Activated CD4-positive, CD25-positive, alpha-beta regulatory T cell treated with anti-CD3 and anti-CD28 coated beads, Interleukin-2, amount 50 U/mL, for 72 hours (primary cell): ENCODE measurements around the gene CAPN10.

Experiments used
- DNase-seq: peaks from one replicate; pipeline ENCODE4 v3.0.0; 2021

CAPN10 gene

GRCh38 chr2:240564561-240565332, 21.8 kb upstream of the CAPN10 start:
- peak; percentile 39 for DNase-seq

DNA sequence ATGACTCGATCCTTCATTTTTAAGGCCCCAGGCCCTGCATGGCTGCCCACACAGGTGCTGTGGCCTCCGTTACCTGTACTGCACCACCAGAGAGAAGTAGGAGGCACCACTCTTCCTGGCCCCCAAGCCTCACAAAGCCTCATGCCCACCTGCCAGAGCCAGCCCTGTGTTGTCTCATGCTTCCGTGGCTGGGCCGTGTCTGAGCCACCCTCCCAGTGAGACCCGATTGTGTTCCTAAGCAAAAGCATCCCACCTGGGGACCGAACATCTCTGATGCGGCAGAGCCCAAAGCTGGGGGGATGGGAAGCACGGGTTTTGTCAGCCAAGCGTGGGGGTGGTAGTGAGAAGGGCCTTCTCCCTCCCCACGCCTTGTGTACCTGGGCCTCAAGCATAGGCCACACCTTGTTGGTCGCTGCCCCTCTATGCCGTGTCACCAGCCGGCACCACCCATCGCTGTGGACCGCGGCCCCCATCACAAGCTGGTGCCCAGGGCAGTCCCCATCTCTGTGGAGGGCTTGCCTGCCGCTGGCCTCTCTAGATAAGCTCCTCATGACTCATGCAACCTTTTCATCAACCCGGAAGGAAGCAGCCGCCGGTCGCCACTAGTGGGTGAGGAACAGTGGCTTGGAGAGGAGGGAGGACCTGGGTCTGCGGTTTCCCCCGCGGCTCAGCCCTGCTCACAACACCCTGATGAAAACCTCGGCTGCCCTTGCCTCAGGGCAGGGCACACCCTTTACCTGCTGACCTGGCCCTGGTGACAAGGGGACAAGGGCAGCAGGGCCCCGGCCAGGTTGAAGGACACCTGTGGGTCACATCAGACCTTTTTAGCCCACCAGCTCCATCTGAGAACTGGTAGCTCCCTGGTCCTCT, 21.0 kb upstream of the CAPN10 start:
- peak; percentile 84 for DNase-seq

DNA sequence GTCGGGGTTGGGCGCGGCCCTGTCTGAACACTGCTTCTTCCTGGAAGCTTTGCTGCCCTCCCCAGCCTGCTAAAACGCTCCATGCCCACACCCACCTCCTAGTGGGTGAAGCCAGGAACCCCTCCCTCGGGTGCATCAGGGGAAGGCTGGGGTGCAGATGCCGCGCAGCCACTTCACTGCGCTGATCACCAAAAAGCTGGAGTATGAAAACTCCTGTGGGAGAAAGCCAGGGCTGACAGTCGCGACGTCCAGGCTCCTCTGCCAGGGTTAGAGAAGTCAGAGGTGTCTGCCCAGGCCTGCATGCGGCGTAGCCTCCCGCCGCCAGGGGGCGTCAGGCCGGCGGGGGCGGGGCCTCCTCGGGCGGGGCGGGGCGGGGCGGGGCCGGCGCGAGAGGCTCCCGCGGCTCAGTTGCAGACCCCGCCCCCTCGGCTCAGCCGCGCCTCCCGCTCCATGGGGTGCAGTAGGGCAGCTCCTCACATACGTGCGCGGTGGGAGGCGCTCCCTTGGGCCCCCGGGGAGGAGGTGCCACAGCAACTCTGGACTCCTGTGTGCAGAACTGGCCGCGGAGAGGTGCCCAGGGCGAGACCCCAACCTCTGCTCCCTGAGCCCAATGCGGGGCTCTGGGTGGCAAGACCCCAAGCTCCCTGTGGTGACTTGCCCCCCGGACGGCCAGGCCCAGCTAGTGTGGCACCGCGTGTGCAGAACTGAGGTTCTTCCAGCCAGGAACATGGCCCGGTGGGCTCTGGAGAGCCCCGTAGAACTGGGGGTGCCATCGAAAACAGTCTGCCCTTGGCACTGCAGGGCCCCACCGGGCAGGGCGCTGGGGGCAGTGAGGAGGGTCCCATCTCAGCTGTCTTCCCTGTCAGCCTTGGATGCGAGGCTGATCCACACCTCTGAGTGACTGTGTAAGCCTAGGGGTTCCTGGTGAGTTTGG, 20.1 kb upstream of the CAPN10 start:
- DNase-seq = peak; percentile 93

GRCh38 chr2:240567137-240567871, 19.2 kb upstream of the CAPN10 start:
- peak; percentile 44 for DNase-seq

GRCh38 chr2:240567872-240568677, 18.5 kb upstream of the CAPN10 start, which contains the start of gene RNPEPL1:
TSS of gene RNPEPL1 (plus strand) at chr2:240568484. CDS start at chr2:240568587, 103 bp downstream.
- DNase-seq = peak; percentile 64

DNA sequence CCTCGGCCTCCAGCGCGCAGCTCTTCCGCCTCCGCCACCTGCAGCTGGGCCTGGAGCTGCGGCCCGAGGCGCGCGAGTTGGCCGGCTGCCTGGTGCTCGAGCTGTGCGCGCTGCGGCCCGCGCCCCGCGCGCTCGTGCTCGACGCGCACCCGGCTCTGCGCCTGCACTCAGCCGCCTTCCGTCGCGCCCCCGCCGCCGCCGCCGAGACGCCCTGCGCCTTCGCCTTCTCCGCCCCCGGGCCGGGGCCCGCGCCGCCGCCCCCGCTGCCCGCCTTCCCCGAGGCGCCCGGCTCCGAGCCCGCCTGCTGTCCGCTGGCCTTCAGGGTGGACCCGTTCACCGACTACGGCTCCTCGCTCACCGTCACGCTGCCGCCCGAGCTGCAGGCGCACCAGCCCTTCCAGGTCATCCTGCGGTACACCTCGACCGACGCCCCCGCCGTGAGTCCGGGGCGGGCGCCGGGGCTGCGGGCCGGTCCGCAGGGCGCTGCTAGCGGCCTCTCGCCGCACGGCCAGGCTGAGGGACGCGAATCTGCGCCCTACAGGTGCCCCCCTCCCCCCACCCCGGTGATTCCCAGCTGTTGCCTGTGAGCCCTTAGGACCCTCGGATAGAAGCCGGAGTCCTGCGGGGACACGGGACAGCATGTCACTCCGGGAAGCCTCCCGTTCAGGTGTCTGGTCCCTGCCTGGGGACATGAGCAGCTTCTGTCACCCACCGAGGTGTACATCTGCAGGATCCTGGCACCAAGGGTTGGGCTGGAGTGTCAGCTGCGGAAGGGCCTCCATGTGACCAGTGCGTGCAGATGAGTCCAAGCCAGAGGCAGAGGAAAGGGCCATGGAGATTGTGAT, 17.6 kb upstream of the CAPN10 start:
- DNase-seq = peak; percentile 66

DNA sequence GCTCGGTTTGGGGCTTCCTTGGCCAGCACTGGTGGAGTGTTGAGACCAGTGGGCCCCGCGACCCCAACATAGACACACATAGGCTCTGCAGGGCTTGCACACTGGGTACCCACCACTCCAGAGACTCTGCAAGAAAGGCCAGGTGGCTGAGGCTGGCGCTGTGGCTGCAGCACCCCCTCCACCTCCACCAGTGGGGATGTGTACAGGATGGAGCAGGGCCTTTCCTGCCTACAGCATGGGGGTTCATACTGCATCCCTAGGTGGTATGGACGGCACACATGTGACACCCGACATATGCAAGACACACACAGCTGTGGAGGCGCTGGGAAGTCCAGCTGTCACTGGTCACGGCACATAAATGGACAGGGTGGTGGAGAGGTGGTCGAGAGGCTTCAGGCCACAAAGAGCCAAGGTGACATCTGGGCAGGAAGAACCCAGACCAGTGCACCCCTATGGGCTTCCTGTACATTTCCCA, 17.0 kb upstream of the CAPN10 start:
- no peak for DNase-seq

DNA sequence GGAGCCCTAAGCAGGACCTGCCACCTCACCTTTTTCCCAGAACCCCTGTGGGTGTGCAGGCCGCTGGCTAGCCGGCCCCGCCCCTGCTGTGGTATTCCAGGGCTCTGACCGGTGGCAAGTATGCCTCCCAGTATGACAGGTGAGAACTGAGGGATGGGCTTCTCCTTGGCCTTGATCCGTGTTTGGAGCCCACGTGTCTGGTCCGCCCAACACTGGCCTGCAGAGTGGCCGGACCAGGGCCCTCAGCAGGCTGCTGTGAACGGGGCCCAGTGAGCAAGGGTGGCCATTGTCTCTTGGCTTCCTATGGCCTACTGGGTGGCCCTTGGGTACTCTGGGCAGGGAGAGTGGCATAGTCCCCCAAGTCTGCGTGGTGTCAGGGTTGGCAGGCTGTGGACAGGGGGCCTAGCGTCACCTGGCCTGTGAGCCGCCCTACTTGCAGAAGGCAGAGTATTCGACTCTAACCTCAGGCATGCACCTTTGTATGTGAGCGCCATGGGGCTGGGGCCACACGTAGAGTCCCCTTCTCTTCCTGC, 16.5 kb upstream of the CAPN10 start:
- peak; percentile 30 for DNase-seq

DNA sequence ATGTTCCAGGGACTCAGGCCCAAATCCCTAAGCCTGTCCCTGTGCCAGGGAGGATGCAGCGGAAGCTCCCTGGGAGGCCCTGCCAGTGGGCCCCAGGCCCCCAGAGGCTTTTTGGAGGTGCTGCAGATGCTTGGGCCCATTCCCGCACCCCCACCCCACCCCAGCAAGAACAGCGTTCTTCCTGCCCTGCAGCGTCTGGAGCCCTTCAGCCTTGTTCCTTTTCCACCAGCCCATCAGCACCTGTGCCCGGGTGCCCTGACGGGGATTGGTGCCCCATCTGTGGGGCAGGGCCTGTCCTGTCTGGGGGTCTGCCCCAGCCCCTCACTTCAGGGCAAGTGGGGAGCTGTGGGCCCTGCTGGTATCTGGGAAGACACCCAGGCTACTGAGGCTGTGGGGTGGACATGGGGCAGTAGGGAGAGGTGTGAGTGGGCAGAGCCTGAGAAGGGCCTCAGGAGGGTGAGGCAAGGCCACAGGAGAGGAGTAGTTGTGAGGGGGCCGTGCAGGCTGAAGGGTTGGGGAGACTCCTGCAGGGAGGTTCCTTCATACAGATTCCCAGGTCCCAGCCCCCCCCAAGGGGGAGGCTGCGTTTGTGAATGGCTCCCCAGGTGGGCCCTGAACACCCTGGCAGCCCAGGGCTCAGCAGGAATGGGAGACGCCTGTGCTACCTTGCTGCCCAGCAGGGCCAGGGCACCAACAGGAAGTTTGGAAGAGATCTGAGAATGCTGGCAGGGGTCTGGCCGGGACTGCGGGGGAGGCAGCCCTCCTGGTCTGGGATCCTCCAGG, 15.8 kb upstream of the CAPN10 start:
- DNase-seq = peak; percentile 25

DNA sequence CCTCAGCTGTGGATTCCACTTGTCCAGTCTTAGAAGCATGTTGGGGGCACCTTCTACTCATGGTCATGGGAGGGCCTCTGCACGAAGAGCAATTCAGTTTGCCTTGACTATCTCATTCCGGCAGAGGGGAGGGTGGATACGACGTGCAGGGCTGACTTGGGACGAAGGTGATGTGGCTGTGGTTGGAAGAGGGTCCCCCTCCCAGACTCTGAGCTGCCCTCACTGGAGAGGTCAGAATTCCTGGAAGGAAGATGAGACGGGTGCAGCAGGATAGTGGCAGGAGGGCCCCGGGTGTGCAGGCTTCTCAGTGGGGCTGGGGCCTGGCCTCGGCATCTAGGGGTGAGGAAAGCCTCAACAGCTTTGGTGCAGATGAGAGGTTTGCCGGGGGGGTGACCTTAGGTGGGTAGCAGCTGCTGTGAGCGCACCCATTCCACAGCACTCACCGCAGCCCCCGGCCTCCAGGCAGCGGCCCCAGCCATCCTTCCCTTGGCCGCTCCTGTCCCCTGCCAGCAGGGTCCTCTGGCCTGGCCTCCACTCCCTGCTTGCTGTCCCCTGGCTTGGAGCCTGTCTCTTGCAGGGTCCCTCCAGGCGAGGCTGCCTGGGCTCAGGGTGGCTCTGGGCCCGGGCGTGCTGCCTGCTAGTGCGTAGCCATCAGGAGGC, 15.1 kb upstream of the CAPN10 start:
- peak; percentile 27 for DNase-seq

GRCh38 chr2:240572141-240573031, 14.1 kb upstream of the CAPN10 start:
- peak; percentile 28 for DNase-seq

DNA sequence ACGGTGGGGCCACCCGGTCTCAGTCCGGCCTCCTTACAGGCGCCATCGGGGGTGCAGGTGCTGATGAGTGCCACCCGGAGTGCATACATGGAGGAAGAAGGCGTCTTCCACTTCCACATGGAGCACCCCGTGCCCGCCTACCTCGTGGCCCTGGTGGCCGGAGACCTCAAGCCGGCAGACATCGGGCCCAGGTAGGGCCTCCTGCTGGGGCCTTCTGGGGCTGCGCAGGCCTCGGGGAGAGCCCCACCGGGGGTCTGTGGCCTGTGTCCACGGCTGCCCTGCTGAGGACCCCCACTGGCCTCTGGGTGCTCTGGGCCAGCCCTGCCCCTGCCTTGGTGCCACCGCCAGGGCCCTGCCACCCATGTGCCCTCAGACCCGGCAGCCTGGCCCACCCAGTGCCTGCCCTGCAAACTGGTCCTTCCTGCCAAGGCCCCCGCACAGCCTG, 13.4 kb upstream of the CAPN10 start:
- DNase-seq = peak; percentile 25

- DNase-seq = no peak
Measured at GRCh38 chr2:240573516-240574385, 12.8 kb upstream of the CAPN10 start.

DNA sequence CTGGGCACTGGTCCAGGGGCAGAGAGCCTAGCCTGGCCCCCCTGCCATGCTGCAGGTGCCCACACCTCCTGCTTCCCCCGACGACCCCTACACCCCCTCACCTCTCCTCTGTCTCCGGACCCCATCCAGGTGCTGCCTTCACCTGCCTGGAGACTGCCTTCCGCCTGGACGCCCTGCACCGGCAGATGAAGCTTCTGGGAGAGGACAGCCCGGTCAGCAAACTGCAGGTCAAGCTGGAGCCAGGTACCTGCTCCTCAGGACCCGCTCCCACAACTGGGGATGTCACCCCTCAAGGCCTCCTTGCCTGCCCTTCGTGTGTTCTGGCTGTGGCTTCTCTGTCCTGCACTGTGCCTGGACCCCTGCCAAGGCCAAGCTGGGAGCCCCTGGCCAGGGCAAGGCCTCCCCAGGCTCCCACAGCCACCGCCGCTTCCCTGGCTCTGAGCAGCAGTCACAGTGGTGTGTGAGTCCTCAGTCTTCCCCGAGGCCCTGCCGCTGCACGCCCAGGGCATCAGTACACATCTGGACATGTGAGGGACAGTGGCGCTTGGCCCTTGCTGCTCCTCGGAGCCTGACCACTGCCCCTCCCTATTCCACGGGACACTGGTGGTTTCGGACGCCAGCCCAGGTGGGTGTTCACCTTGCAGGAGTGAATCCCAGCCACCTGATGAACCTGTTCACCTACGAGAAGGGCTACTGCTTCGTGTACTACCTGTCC, 12.0 kb upstream of the CAPN10 start:
- DNase-seq = no peak
